ENCODE data around the gene SYT9. TPM values are rescaled to one million over a fixed set of nuclear protein-coding genes. Genes with fewer than 3 reads are reported as not detected.

Gene SYT9
- polyA plus RNA-seq, 3 donors = not detected

DNA sequence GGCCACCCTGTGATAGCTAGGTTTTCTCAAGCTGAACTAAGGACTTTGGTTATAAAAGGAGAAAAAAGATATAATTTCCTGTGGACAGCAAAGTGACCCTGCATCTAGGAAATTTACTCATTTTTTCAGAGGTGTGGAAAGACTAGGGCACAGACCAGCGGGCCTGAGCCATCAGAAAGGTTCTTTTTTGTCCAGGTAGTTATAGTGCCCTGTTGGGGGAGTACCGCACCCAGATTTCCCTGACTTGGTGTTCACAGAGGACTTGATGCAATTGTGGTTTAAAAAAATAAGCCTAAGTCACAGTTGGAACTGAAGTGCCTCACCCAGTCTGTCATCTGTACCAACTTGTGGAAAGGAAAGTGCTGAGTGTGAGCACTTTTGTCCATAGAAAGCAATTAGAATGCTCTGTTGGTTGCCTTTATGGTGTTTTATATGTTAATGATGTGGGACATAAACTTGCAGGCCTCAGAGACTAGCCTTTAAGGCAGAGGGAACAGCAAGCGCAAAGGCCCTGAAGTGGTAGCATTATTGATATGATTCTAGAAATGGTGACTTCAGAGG lies 3.1 kb downstream of the SYT9 start:
- Histone ChIP-seq H3K4me3 (replicated peaks in 1 of 3; ENCODE audit: low read depth in 2 of 3, low read length in 3 of 3) (no peak overlapping the region), H3K4me2 (replicated peaks; ENCODE audit: extremely low read depth, low read length, poor library complexity, severe bottlenecking) (no peak overlapping the region), H3K4me1 (ENCODE audit: control insufficient read depth in 1 of 2, insufficient read depth in 2 of 2, low read length in 2 of 2) (no peaks in the 10 kb centered on the region), H3K27me3 (ENCODE audit: control insufficient read depth in 2 of 2, insufficient read depth in 2 of 2, low read length in 2 of 2) (peaks cover 52 to 66% of the 10 kb centered on the region in 2 donors), H3K27ac (ENCODE audit: low read depth in 1 of 2, low read length in 2 of 2) (no peak overlapping the region), H3K79me2 (ENCODE audit: insufficient read depth, low read length) (no peaks in the 10 kb centered on the region), H3K9ac (ENCODE audit: insufficient read depth, low read length, poor library complexity, severe bottlenecking) (no peak overlapping the region), H4K20me1 (ENCODE audit: insufficient read depth, low read length) (no peaks in the 10 kb centered on the region), H3K36me3 (replicated peaks in 1 of 2; ENCODE audit: control insufficient read depth in 1 of 2, insufficient read depth in 2 of 2, low read length in 2 of 2) (no peaks in the 10 kb centered on the region), H2AFZ (ENCODE audit: insufficient read depth, low read depth, low read length, poor library complexity, severe bottlenecking) (no peak overlapping the region), H3K9me3 (replicated peaks in 1 of 2; ENCODE audit: control insufficient read depth in 1 of 2, insufficient read depth in 1 of 2, low read length in 2 of 2) (peaks cover 0 to 17% of the 10 kb centered on the region in 2 donors)
- WGBS (ENCODE audit: insufficient coverage) = 73% methylated on average over 3 of the region's 3 CpGs
- no peak for TF ChIP-seq CTCF (IDR thresholded peaks at IDR 0.05)
- H3K4me1 Mint-ChIP-seq = no peaks in the 10 kb centered on the region
- no peak overlapping the region for H3K27ac Mint-ChIP-seq
- H3K36me3 Mint-ChIP-seq = peaks cover 0 to 2% of the 10 kb centered on the region in 2 donors
- peak overlapping the region in 1 of 2 donors; percentile 3 for H3K4me3 Mint-ChIP-seq
- H3K27me3 Mint-ChIP-seq (ENCODE audit: low read depth in 3 of 3) = peaks cover 42 to 54% (median 47%) of the 10 kb centered on the region in 3 donors
- DNase-seq = no peak
- intact Hi-C loops (cut with micrococcal nuclease) = no loop called here
- H3K9me3 Mint-ChIP-seq = peaks cover 0 to 10% (median 4%) of the 10 kb centered on the region in 7 donors

DNA sequence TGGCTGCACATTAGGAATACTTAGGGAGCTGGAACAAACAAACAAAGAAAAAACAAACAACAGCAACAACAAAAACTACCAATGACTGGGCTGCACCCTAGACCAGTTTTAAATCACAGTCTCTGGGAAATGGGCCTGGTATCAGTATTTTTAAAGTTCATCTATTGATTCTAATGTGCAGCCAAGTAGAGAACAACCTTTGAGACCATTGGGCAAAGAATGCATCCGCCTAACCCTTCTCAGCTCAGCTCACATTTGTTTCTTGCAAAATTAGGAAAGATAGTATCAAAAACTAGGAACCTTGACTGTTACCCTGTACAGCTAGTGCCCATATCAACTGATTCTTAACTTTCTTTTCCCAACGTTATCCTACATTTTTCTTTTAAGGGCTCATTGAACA lies 5.2 kb downstream of the SYT9 start:
- intact Hi-C loops (cut with micrococcal nuclease) = no loop called here
- H3K27me3 Mint-ChIP-seq (ENCODE audit: low read depth in 3 of 3) = peaks cover 27 to 33% (median 29%) of the 10 kb centered on the region in 3 donors
- H3K4me3 Mint-ChIP-seq = no peak overlapping the region
- Histone ChIP-seq H3K36me3 (replicated peaks in 1 of 2; ENCODE audit: control insufficient read depth in 1 of 2, insufficient read depth in 2 of 2, low read length in 2 of 2) (no peaks in the 10 kb centered on the region), H3K27me3 (ENCODE audit: control insufficient read depth in 2 of 2, insufficient read depth in 2 of 2, low read length in 2 of 2) (peaks cover 40 to 47% of the 10 kb centered on the region in 2 donors), H3K4me3 (replicated peaks in 1 of 3; ENCODE audit: low read depth in 2 of 3, low read length in 3 of 3) (no peak overlapping the region), H4K20me1 (ENCODE audit: insufficient read depth, low read length) (no peaks in the 10 kb centered on the region), H3K4me2 (replicated peaks; ENCODE audit: extremely low read depth, low read length, poor library complexity, severe bottlenecking) (no peak overlapping the region), H2AFZ (ENCODE audit: insufficient read depth, low read depth, low read length, poor library complexity, severe bottlenecking) (no peak overlapping the region), H3K79me2 (ENCODE audit: insufficient read depth, low read length) (no peaks in the 10 kb centered on the region), H3K27ac (ENCODE audit: low read depth in 1 of 2, low read length in 2 of 2) (no peak overlapping the region), H3K9me3 (replicated peaks in 1 of 2; ENCODE audit: control insufficient read depth in 1 of 2, insufficient read depth in 1 of 2, low read length in 2 of 2) (peaks cover 0 to 17% of the 10 kb centered on the region in 2 donors), H3K4me1 (ENCODE audit: control insufficient read depth in 1 of 2, insufficient read depth in 2 of 2, low read length in 2 of 2) (no peaks in the 10 kb centered on the region), H3K9ac (ENCODE audit: insufficient read depth, low read length, poor library complexity, severe bottlenecking) (no peak overlapping the region)
- H3K27ac Mint-ChIP-seq = no peak overlapping the region
- DNase-seq = no peak
- no CpG with 5 or more reads among the region's 2 CpGs for WGBS (ENCODE audit: insufficient coverage)
- H3K9me3 Mint-ChIP-seq = peaks cover 0 to 8% (median 3%) of the 10 kb centered on the region in 7 donors
- H3K4me1 Mint-ChIP-seq = no peaks in the 10 kb centered on the region
- no peak for TF ChIP-seq CTCF (IDR thresholded peaks at IDR 0.05)
- H3K36me3 Mint-ChIP-seq = peaks cover 0 to 2% of the 10 kb centered on the region in 2 donors
